GM23338 (cell line): Measurements from ENCODE around the gene NR3C1. TPM values are rescaled to one million over a fixed set of nuclear protein-coding genes. Genes with fewer than 3 reads are reported as not detected.

Experiments used
- ATAC-seq: fragments of 200-7000 bp; cut with Tn5 transposase; 3 replicates; pipeline ENCODE4 v1.9.1; 2020
- DNase-seq: peaks from one replicate; pipeline ENCODE4 v3.0.0-alpha.2; 2015; ENCODE audit warnings: low spot score
- H2AFZ ChIP-seq: fragments of 200-600 bp; sonication (generic); 2 replicates; pipeline ENCODE4 v1.8.0; 2016; ENCODE audit warnings: antibody characterized with exemption, mild to moderate bottlenecking, moderate library complexity
- H3F3A ChIP-seq: fragments of 200-600 bp; sonication (generic); replicated peaks from 2 replicates; pipeline ENCODE4 v1.8.0; 2017; ENCODE audit warnings: antibody characterized with exemption, mixed run types, low read depth
- H3K27ac ChIP-seq: fragments of 200-600 bp; sonication (generic); 2 replicates; pipeline ENCODE4 v1.6.1; 2016; ENCODE audit warnings: low read depth
- H3K27me3 ChIP-seq: fragments of 200-600 bp; sonication (generic); 2 replicates; pipeline ENCODE4 v1.8.0; 2016; ENCODE audit warnings: mild to moderate bottlenecking, mixed run types, moderate library complexity; ENCODE audit not compliant: insufficient read depth
- H3K36me3 ChIP-seq: fragments of 200-600 bp; sonication (generic); 2 replicates; pipeline ENCODE4 v1.8.0; 2016; ENCODE audit warnings: mild to moderate bottlenecking; ENCODE audit not compliant: insufficient read depth
- H3K4me1 ChIP-seq: fragments of 200-600 bp; sonication (generic); 2 replicates; pipeline ENCODE4 v1.8.0; 2016; ENCODE audit warnings: mild to moderate bottlenecking, moderate library complexity; ENCODE audit not compliant: insufficient read depth
- H3K4me2 ChIP-seq: fragments of 200-600 bp; sonication (generic); 2 replicates; pipeline ENCODE4 v1.7.1; 2017; ENCODE audit warnings: mixed run types
- H3K4me3 ChIP-seq: fragments of 200-600 bp; sonication (generic); 2 replicates; pipeline ENCODE4 v1.6.1; 2016; ENCODE audit warnings: mixed run types
- H3K79me2 ChIP-seq: fragments of 200-600 bp; sonication (generic); replicated peaks from 2 replicates; pipeline ENCODE4 v1.8.0; 2017; ENCODE audit warnings: mild to moderate bottlenecking; ENCODE audit not compliant: insufficient read depth
- H3K9me2 ChIP-seq: fragments of 200-600 bp; sonication (generic); 2 replicates; pipeline ENCODE4 v1.8.0; 2017; ENCODE audit not compliant: insufficient read depth
- H4K20me1 ChIP-seq: fragments of 200-600 bp; sonication (generic); replicated peaks from 2 replicates; pipeline ENCODE4 v1.8.0; 2017; ENCODE audit warnings: mild to moderate bottlenecking; ENCODE audit not compliant: insufficient read depth
- H3K27ac Mint-ChIP-seq: 2 replicates; pipeline ENCODE4 v1.8.0; 2020; ENCODE audit warnings: inconsistent platforms, mild to moderate bottlenecking, moderate library complexity, mixed read lengths
- H3K27me3 Mint-ChIP-seq: 3 replicates; pipeline ENCODE4 v1.8.0; 2022; ENCODE audit warnings: low read depth, mild to moderate bottlenecking, moderate library complexity, mixed read lengths, inconsistent platforms; ENCODE audit not compliant: insufficient read depth, poor library complexity
- H3K36me3 Mint-ChIP-seq: 3 replicates; pipeline ENCODE4 v1.8.0; 2021; ENCODE audit warnings: low read depth, mild to moderate bottlenecking, inconsistent platforms, moderate library complexity, mixed read lengths
- H3K4me1 Mint-ChIP-seq: 3 replicates; pipeline ENCODE4 v1.8.0; 2020; ENCODE audit warnings: mild to moderate bottlenecking, inconsistent platforms, mixed read lengths
- H3K4me3 Mint-ChIP-seq: 3 replicates; pipeline ENCODE4 v1.8.0; 2021; ENCODE audit warnings: moderate library complexity, mild to moderate bottlenecking, inconsistent platforms, mixed read lengths
- H3K9me3 Mint-ChIP-seq: 3 replicates; pipeline ENCODE4 v1.8.0; 2020; ENCODE audit warnings: moderate library complexity, mild to moderate bottlenecking, inconsistent platforms, mixed read lengths
- CREB1 ChIP-seq: fragments of 250-450 bp; sonication (Bioruptor Pico); IDR thresholded peaks from 2 replicates; pipeline ENCODE4 v1.5.0; 2020; ENCODE audit warnings: low read depth, mild to moderate bottlenecking, moderate library complexity
- EZH2 ChIP-seq: fragments of 200-600 bp; sonication (generic); IDR thresholded peaks from one replicate; pipeline ENCODE4 v1.8.0; 2017; ENCODE audit warnings: antibody characterized with exemption, mild to moderate bottlenecking, low read depth; ENCODE audit not compliant: unreplicated experiment
- EZH2phosphoT487 ChIP-seq: fragments of 200-600 bp; sonication (generic); IDR thresholded peaks from one replicate; pipeline ENCODE4 v1.8.1; 2018; ENCODE audit warnings: antibody characterized with exemption; ENCODE audit not compliant: unreplicated experiment
- JUNB ChIP-seq: IDR thresholded peaks from one replicate; pipeline ENCODE4 v1.6.1; 2016; ENCODE audit warnings: antibody characterized with exemption; ENCODE audit not compliant: unreplicated experiment
- NANOG ChIP-seq: IDR thresholded peaks from 2 replicates; pipeline ENCODE4 v1.6.1; 2016; ENCODE audit warnings: antibody characterized with exemption, borderline replicate concordance
- POLR2AphosphoS5 ChIP-seq: IDR thresholded peaks from 2 replicates; pipeline ENCODE4 v1.6.1; 2016; ENCODE audit warnings: antibody characterized with exemption, low read depth
- STAT1 ChIP-seq: IDR thresholded peaks from one replicate; pipeline ENCODE4 v1.6.1; 2016; ENCODE audit warnings: antibody characterized with exemption; ENCODE audit not compliant: unreplicated experiment
- ZNF114 ChIP-seq: fragments of 250-450 bp; sonication (Bioruptor Pico); IDR thresholded peaks from 2 replicates; pipeline ENCODE4 v1.5.0; 2020; ENCODE audit warnings: mild to moderate bottlenecking, moderate library complexity
- ZNF331 ChIP-seq: fragments of 250-450 bp; sonication (Bioruptor Pico); IDR thresholded peaks from 2 replicates; pipeline ENCODE4 v1.5.0; 2020; ENCODE audit warnings: low read depth, mild to moderate bottlenecking, moderate library complexity
- polyA plus RNA-seq: library from polyadenylated mRNA; unstranded; fragments of >200 nt; fragmentation: Nextera tagmentation; extraction: Ambion mirVana; gene quantifications from 2 replicates; pipeline ENCODE4 v1.2.1, GENCODE V29; 2016
- total RNA-seq: library from RNA; depleted of rRNA; stranded (reverse); fragments of >200 nt; shearing (Covaris generic); gene quantifications from 2 replicates; pipeline ENCODE4 v1.2.3, GENCODE V29; 2014
- TF ChIP-seq, protein P1 (sequence below), 2 experiments: fragments of 200-600 bp in 1 of 2; sonication (generic) in 1 of 2; conservative IDR thresholded peaks; 2 replicates each; pipeline versions ENCODE4 v1.5.1 to v1.6.1; 2016 to 2017; ENCODE audit warnings: antibody characterized with exemption in 2 of 2, low read depth in 2 of 2, mild to moderate bottlenecking in 2 of 2, moderate library complexity in 1 of 2
- TF ChIP-seq, protein P2 (sequence below): fragments of 250-450 bp; sonication (Bioruptor Pico); IDR thresholded peaks from 2 replicates; pipeline ENCODE4 v1.5.0; 2020; ENCODE audit warnings: mild to moderate bottlenecking, moderate library complexity
- TF ChIP-seq, protein P3 (sequence below): IDR thresholded peaks from one replicate; pipeline ENCODE4 v1.6.1; 2018; ENCODE audit warnings: antibody characterized with exemption; ENCODE audit not compliant: unreplicated experiment
- TF ChIP-seq, protein P4 (sequence below): IDR thresholded peaks from 2 replicates; pipeline ENCODE4 v1.6.1; 2016; ENCODE audit warnings: antibody characterized with exemption

Gene NR3C1
- total and polyA plus RNA-seq, 2 experiments from 2014 or later, result 1.2 to 4.6 TPM

DNA sequence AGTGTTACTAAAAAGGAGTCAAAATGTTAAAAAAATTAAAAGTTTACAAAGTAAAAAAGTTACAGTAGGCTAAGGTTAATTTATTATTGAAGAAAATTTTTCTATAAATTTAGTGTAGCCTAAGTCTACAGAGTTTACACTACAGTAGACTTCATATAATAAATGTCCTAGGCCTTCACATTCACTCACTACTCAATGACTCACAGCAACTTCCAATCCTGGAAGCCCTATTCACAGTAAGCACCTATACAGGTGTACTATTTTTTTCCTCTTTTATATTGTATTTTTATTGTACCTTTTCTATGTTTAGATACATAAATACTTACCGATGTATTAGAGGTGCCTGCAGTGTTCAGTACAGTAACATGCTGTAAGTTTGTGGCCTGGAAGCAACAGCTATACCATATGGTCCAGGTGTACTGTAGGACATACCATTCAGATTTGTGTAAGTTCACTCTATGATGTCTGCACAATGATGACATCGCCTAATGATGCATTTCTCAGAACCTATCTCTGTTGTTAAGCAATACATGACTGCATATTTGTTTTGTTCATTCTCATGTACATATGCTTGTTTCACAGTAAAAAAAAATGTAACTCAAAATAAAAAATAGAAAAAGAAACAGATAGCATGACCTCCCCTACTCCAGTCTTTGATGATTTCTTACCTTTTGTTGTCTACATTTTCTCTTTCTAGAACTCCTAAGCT is 64.7 kb downstream of the NR3C1 start:
- Histone ChIP-seq H3K4me3 (no peak overlapping the region), H2AFZ (no peak overlapping the region), H3K27me3 (no peaks in the 10 kb centered on the region), H3K27ac (no peak overlapping the region), H3K4me2 (no peak overlapping the region), H4K20me1 (no peaks in the 10 kb centered on the region), H3K9me2 (no peaks in the 10 kb centered on the region), H3F3A (no peaks in the 10 kb centered on the region), H3K4me1 (0 out of 2 replicates have a peak, but pooled peaks cover 3% of the 10 kb centered on the region), H3K79me2 (no peaks in the 10 kb centered on the region), H3K36me3 (no peaks in the 10 kb centered on the region)
- ATAC-seq, result no peak
- Mint-ChIP-seq H3K9me3 (no peaks in the 10 kb centered on the region), H3K27me3 (no peaks in the 10 kb centered on the region), H3K36me3 (no peaks in the 10 kb centered on the region; the same call in 2 of the 3 replicates), H3K4me3 (no peak overlapping the region), H3K4me1 (peaks cover 12% of the 10 kb centered on the region), H3K27ac (no peak overlapping the region)
- TF ChIP-seq, protein P1, sequence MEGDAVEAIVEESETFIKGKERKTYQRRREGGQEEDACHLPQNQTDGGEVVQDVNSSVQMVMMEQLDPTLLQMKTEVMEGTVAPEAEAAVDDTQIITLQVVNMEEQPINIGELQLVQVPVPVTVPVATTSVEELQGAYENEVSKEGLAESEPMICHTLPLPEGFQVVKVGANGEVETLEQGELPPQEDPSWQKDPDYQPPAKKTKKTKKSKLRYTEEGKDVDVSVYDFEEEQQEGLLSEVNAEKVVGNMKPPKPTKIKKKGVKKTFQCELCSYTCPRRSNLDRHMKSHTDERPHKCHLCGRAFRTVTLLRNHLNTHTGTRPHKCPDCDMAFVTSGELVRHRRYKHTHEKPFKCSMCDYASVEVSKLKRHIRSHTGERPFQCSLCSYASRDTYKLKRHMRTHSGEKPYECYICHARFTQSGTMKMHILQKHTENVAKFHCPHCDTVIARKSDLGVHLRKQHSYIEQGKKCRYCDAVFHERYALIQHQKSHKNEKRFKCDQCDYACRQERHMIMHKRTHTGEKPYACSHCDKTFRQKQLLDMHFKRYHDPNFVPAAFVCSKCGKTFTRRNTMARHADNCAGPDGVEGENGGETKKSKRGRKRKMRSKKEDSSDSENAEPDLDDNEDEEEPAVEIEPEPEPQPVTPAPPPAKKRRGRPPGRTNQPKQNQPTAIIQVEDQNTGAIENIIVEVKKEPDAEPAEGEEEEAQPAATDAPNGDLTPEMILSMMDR (conservative IDR thresholded peaks at IDR 0.05; ENCODE audit: low read depth in 2 of 2), result no peak
- TF ChIP-seq, protein P2, sequence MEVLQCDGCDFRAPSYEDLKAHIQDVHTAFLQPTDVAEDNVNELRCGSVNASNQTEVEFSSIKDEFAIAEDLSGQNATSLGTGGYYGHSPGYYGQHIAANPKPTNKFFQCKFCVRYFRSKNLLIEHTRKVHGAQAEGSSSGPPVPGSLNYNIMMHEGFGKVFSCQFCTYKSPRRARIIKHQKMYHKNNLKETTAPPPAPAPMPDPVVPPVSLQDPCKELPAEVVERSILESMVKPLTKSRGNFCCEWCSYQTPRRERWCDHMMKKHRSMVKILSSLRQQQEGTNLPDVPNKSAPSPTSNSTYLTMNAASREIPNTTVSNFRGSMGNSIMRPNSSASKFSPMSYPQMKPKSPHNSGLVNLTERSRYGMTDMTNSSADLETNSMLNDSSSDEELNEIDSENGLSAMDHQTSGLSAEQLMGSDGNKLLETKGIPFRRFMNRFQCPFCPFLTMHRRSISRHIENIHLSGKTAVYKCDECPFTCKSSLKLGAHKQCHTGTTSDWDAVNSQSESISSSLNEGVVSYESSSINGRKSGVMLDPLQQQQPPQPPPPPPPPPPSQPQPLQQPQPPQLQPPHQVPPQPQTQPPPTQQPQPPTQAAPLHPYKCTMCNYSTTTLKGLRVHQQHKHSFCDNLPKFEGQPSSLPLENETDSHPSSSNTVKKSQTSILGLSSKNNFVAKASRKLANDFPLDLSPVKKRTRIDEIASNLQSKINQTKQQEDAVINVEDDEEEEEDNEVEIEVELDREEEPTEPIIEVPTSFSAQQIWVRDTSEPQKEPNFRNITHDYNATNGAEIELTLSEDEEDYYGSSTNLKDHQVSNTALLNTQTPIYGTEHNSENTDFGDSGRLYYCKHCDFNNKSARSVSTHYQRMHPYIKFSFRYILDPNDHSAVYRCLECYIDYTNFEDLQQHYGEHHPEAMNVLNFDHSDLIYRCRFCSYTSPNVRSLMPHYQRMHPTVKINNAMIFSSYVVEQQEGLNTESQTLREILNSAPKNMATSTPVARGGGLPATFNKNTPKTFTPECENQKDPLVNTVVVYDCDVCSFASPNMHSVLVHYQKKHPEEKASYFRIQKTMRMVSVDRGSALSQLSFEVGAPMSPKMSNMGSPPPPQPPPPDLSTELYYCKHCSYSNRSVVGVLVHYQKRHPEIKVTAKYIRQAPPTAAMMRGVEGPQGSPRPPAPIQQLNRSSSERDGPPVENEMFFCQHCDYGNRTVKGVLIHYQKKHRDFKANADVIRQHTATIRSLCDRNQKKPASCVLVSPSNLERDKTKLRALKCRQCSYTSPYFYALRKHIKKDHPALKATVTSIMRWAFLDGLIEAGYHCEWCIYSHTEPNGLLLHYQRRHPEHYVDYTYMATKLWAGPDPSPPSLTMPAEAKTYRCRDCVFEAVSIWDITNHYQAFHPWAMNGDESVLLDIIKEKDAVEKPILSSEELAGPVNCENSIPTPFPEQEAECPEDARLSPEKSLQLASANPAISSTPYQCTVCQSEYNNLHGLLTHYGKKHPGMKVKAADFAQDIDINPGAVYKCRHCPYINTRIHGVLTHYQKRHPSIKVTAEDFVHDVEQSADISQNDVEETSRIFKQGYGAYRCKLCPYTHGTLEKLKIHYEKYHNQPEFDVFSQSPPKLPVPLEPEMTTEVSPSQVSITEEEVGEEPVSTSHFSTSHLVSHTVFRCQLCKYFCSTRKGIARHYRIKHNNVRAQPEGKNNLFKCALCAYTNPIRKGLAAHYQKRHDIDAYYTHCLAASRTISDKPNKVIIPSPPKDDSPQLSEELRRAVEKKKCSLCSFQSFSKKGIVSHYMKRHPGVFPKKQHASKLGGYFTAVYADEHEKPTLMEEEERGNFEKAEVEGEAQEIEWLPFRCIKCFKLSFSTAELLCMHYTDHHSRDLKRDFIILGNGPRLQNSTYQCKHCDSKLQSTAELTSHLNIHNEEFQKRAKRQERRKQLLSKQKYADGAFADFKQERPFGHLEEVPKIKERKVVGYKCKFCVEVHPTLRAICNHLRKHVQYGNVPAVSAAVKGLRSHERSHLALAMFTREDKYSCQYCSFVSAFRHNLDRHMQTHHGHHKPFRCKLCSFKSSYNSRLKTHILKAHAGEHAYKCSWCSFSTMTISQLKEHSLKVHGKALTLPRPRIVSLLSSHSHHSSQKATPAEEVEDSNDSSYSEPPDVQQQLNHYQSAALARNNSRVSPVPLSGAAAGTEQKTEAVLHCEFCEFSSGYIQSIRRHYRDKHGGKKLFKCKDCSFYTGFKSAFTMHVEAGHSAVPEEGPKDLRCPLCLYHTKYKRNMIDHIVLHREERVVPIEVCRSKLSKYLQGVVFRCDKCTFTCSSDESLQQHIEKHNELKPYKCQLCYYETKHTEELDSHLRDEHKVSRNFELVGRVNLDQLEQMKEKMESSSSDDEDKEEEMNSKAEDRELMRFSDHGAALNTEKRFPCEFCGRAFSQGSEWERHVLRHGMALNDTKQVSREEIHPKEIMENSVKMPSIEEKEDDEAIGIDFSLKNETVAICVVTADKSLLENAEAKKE (CRISPR knock-in tag), result no peak
- TF ChIP-seq JUNB (no peak), NANOG (no peak), EZH2phosphoT487 (no peak), EZH2 (no peak), CREB1 (no peak), POLR2AphosphoS5 (no peak), ZNF114 (CRISPR knock-in tag) (no peak), STAT1 (no peak), ZNF331 (CRISPR knock-in tag) (no peak)
- TF ChIP-seq, protein P3, sequence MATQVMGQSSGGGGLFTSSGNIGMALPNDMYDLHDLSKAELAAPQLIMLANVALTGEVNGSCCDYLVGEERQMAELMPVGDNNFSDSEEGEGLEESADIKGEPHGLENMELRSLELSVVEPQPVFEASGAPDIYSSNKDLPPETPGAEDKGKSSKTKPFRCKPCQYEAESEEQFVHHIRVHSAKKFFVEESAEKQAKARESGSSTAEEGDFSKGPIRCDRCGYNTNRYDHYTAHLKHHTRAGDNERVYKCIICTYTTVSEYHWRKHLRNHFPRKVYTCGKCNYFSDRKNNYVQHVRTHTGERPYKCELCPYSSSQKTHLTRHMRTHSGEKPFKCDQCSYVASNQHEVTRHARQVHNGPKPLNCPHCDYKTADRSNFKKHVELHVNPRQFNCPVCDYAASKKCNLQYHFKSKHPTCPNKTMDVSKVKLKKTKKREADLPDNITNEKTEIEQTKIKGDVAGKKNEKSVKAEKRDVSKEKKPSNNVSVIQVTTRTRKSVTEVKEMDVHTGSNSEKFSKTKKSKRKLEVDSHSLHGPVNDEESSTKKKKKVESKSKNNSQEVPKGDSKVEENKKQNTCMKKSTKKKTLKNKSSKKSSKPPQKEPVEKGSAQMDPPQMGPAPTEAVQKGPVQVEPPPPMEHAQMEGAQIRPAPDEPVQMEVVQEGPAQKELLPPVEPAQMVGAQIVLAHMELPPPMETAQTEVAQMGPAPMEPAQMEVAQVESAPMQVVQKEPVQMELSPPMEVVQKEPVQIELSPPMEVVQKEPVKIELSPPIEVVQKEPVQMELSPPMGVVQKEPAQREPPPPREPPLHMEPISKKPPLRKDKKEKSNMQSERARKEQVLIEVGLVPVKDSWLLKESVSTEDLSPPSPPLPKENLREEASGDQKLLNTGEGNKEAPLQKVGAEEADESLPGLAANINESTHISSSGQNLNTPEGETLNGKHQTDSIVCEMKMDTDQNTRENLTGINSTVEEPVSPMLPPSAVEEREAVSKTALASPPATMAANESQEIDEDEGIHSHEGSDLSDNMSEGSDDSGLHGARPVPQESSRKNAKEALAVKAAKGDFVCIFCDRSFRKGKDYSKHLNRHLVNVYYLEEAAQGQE, result no peak
- TF ChIP-seq, protein P4, sequence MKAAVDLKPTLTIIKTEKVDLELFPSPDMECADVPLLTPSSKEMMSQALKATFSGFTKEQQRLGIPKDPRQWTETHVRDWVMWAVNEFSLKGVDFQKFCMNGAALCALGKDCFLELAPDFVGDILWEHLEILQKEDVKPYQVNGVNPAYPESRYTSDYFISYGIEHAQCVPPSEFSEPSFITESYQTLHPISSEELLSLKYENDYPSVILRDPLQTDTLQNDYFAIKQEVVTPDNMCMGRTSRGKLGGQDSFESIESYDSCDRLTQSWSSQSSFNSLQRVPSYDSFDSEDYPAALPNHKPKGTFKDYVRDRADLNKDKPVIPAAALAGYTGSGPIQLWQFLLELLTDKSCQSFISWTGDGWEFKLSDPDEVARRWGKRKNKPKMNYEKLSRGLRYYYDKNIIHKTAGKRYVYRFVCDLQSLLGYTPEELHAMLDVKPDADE, result no peak
- DNase-seq, result no peak
